Right lobe of liver (tissue), 4 donors: Measurements from ENCODE around the gene MARK4.

Experiments used
- POLR2A ChIP-seq: fragments of 450-650 bp; IDR thresholded peaks from one replicate; pipeline ENCODE4 v1.6.1; 2017; ENCODE audit warnings: antibody characterized with exemption, mild to moderate bottlenecking
- TF ChIP-seq, protein P1 (sequence below), 4 donors: fragments of 200-600 bp in 3 of 4; fragments of 450-650 bp in 1 of 4; IDR thresholded peaks; one replicate each; pipeline versions ENCODE4 v1.5.1 to v1.8.0; 2016 to 2022; ENCODE audit warnings: antibody characterized with exemption in 4 of 4, mild to moderate bottlenecking in 2 of 4
- donor health status: DM: no; HTN: no; CAD: no.
- donor health status: DM: no; HTN: no; CAD: no.
- donor health status: DM: no; HTN: yes; CAD: no.

DNA sequence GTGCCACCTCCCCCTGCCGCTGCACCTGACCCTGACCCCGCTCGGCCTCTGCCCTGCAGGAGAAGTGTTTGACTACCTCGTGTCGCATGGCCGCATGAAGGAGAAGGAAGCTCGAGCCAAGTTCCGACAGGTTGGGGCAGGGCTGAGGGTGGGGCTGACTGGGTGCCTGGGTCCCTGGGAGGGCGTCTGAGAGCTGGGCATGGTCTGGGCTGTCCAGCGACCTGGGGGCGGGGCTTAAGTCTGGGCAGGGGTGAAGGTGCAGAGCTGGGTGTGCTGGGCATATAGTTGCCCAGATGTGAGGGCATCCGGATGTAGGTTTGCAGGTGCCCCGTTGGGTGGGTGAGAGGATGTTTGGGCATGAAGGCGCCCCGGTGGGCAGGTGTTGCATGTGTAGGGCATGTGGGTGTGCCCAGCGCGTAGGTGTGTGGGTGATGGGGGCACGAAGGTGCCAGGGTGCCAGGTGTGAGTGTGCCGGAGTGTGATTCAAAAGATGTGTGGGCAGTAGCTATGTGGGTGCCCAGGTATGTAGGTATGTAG, 13.8 kb downstream of the MARK4 start:
- TF ChIP-seq, protein P1, sequence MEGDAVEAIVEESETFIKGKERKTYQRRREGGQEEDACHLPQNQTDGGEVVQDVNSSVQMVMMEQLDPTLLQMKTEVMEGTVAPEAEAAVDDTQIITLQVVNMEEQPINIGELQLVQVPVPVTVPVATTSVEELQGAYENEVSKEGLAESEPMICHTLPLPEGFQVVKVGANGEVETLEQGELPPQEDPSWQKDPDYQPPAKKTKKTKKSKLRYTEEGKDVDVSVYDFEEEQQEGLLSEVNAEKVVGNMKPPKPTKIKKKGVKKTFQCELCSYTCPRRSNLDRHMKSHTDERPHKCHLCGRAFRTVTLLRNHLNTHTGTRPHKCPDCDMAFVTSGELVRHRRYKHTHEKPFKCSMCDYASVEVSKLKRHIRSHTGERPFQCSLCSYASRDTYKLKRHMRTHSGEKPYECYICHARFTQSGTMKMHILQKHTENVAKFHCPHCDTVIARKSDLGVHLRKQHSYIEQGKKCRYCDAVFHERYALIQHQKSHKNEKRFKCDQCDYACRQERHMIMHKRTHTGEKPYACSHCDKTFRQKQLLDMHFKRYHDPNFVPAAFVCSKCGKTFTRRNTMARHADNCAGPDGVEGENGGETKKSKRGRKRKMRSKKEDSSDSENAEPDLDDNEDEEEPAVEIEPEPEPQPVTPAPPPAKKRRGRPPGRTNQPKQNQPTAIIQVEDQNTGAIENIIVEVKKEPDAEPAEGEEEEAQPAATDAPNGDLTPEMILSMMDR (IDR thresholded peaks at IDR 0.05): no peak
- no peak for TF ChIP-seq POLR2A
